NCI-H524 (cell line): ENCODE data around the gene DRAM1.
"Not testable (repeated sequence)": the region's sequence is repeated elsewhere in the genome, so short reads cannot be mapped to it uniquely, and the experiment has no call there.

ENCODE experiments used
- DNase-seq, 2 experiments: peaks; one replicate each; lab custom pipeline; 2025; lab: John Stamatoyannopoulos, UW

Gene DRAM1

GRCh38 chr12:101876861-101877805 lies at the start of gene DRAM1:
Gene DRAM1, plus strand, starts transcription at chr12:101877580. Its CDS starts 210 bp downstream, at chr12:101877790.
- peak in 1 of 2 experiments; percentile 27 for DNase-seq

GRCh38 chr12:101828463-101829196 lies 48.8 kb upstream of the DRAM1 start:
- DNase-seq: peak; percentile 18 to 38

GRCh38 chr12:101829639-101830366 lies 47.6 kb upstream of the DRAM1 start:
- no peak for DNase-seq

GRCh38 chr12:101830367-101831325 lies 46.7 kb upstream of the DRAM1 start, which contains the start of gene GNPTAB:
Gene GNPTAB, minus strand, starts transcription at chr12:101830959. Its CDS starts 284 bp downstream, at chr12:101830675.
- peak; percentile 74 to 86 for DNase-seq

- DNase-seq: no peak
These were observed 45.4 kb upstream of the DRAM1 start for GRCh38 chr12:101832030-101832429.

- no peak for DNase-seq
These were observed 38.6 kb upstream of the DRAM1 start for GRCh38 chr12:101838628-101839323.

- peak; percentile 39 to 51 for DNase-seq
These were observed 37.8 kb upstream of the DRAM1 start for GRCh38 chr12:101839324-101840283.

- no peak for DNase-seq
These were observed 36.3 kb upstream of the DRAM1 start for GRCh38 chr12:101841069-101841468.

GRCh38 chr12:101845137-101845711 lies 32.2 kb upstream of the DRAM1 start:
- no peak for DNase-seq

- no peak for DNase-seq
These were observed 30.1 kb upstream of the DRAM1 start for GRCh38 chr12:101847325-101847724.

GRCh38 chr12:101850199-101850598 lies 27.2 kb upstream of the DRAM1 start:
- no peak for DNase-seq

- no peak for DNase-seq
These were observed 24.4 kb upstream of the DRAM1 start for GRCh38 chr12:101852998-101853397.

- no peak for DNase-seq
These were observed 22.6 kb upstream of the DRAM1 start for GRCh38 chr12:101854747-101855146.

GRCh38 chr12:101855364-101855884 lies 22.0 kb upstream of the DRAM1 start:
- peak in 1 of 2 experiments; percentile 5 for DNase-seq

GRCh38 chr12:101855976-101856375 lies 21.4 kb upstream of the DRAM1 start:
- DNase-seq: no peak

GRCh38 chr12:101856614-101857013 lies 20.8 kb upstream of the DRAM1 start:
- not testable (repeated sequence) for DNase-seq

- DNase-seq: no peak
These were observed 20.3 kb upstream of the DRAM1 start for GRCh38 chr12:101857043-101857558.

GRCh38 chr12:101858361-101858760 lies 19.0 kb upstream of the DRAM1 start:
- no peak for DNase-seq
